Medulla oblongata (tissue), 1 donor: Measurements from ENCODE around the gene IFFO2.

ENCODE experiments used
- DNase-seq: peaks from one replicate; pipeline ENCODE4 v3.0.0-alpha.2; 2015; ENCODE audit errors: extremely low spot score

IFFO2 gene

DNA sequence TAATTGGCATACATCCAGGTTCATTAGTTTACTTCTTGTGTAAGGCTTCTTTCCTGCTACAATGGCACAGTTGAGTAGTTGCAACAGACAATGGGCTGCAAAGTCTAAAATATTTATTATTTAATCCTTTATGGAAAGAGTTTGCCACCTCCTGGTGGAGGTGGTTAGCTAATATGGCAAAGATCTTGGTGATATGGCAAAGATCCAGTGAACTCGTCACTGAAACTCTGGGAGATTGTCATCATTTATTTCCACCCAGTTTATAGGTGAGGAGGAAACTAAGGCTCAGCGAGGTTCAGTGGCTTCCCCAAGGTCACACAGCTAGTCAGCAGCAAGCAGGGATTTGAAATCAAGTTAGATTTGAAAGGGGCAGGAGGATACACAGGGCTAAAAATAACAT, 16.1 kb upstream of the IFFO2 start:
- DNase-seq: peak; percentile 25

DNA sequence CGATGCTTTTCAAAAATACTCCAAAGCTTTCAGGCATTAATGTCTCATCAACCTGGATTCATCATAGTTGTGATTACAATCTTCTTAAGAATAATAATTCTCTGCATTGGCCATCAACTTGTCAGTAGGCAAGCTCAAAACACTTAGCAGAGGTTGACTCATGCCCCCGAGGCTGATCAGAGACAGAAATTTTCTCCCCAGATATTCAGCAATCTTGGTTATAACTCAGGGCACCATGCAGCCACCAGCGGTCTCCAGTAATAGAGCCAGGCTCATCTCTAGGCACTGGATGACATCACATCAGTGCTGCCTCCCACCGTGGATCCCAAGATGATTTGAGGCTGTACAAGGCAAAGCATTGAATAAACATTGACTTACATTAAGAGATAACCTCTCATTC, 14.3 kb upstream of the IFFO2 start:
- no peak for DNase-seq

DNA sequence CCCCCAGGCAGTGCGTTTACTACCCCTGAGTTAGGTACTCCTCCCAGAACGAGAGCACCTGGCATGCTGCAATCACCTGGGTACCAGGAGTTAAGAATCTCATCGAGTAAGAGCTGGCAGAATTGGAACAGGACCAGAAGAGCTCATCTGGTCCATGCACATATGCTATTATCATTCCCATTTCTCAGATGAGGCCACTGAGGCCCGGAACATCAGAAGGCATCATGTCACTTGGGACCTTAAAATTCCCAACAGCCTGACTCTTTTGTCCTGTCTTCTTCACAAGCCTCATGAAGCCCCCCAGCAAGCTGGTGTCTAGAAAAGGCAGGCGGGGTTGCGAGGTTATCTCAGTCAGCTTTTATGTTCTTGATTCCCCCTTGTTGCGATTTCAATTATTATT, 13.9 kb upstream of the IFFO2 start:
- DNase-seq: no peak

DNA sequence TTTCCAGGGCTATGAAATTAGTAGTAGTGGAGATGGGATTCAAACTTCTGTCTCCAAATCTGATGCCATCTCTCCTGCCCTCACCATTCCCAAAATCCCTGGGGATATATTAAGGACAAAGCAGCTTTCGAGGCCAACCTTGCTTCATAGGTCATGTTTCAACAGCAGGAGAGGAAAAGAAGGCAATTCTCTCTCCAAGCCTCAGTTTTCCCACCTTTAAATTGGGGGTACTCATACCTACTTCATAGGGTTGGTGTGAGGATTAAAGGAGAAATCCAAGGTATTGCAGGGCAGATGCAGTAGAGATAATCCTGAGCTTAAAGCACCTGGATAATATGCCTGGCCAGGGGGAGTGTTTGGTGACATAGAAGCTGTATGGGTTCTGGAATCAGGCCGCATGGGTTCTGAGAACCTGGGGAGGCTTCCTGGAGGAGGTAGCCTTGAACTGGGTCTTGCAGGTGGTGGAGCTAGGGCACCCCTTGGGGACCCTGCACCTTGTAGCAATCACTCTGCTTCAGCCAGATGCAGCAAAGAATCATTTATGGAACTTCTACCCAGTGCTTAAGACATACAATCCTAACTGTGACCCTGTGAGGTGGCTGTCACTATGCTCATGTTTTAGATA, 10.7 kb upstream of the IFFO2 start:
- DNase-seq: no peak

DNA sequence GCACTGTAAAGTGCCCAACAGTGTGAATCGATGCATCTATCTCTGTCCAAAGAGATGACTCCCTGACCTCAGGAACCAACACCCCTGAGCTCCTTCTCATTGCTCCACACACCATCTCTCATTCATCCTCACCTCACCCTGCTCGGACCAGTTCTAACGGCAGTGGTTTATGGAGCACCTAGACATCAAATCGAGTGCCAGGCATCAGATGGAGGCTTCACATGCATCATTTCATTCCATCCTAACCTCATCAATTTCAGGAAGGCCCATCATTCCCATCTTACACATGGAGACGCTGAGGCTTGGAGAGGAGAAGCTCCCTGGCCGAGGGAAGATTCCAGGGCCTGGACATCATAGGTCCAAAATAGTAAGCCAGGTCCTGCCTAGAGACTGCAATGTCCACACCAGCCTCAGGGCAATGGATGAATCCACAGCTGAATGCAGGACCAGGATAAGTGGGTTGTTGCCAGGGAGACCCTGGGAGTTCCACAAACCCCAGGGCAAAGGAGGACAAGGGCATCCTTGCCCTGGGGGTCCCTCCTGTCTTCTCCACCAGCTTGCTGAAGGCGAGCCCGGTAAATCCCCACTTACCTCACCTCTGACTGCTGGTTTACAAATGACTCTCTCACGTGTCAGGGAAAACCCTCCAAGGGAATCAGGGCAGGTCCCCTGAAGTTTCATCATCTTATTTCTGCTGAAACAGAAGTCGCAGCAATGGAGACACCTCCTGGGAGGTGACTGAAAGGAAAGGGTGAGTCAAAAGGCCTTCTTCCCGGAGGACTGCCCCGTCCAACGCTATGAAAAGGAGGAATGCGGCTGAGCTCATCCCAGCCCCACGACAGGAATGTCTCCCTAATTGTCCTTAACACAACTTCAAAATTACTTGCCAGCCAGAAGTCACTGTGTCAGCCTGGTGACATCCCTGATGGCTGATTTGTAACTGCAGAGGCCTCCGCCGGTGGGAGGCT, 9.0 kb upstream of the IFFO2 start:
- DNase-seq: no peak

DNA sequence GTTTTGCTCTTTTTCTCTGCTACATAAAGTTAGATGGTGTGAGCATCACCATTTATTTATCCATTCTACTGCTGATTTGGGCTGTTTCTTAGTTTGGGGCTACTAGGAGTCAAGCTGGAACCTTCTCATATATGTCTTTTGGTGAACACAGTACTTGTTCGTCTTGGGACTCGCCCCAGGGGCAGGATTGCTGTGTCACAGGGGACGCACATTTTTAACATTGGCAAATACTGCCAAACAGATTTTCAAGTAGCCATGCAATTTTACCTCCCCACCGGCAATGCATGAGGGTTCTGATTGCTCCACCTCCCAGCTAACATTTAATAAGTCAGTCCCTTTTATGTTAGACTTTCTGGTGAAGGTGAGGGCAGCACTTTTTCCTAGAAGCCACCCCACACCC, 7.5 kb upstream of the IFFO2 start:
- no peak for DNase-seq

DNA sequence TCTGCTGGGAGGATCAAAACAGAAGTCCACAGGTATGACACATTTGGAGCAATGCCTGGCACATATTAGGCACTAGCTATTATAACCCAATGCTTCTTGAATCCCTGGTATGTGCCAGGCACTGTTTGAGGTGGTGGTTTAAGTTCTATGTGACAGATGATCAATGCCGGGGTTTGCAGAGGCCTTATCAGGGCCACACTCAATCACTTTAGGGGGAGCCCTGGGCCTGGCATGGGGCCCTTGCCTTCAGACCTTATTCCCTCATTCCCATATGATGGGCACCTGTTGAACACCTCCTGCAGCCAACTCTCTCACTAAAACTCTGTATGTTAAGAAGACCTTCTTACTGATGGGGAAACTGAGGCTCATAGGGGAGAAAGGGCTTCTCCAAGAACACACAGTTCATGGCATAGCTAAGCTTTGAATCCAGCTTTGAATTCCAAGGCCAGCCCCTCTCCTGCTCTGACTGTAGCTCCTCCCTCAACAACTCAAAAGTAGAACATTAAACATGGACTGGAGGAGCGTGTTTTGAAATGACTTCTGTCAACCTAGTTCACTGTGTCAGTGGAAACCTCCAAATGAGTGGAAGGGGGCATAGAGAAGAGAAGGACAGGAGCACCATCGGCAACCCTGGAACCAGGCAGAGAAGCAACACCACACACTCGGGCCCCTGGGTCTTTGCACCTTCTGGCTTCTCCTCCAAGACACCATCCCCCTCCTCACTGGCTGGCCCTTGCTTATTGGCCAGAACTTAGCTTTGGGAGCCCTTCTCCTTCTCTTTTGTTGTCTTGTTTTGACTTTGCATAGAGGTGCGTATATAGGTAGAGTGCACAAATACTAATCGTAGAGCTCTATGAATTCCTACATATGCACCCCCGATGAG, 6.6 kb upstream of the IFFO2 start:
- no peak for DNase-seq

DNA sequence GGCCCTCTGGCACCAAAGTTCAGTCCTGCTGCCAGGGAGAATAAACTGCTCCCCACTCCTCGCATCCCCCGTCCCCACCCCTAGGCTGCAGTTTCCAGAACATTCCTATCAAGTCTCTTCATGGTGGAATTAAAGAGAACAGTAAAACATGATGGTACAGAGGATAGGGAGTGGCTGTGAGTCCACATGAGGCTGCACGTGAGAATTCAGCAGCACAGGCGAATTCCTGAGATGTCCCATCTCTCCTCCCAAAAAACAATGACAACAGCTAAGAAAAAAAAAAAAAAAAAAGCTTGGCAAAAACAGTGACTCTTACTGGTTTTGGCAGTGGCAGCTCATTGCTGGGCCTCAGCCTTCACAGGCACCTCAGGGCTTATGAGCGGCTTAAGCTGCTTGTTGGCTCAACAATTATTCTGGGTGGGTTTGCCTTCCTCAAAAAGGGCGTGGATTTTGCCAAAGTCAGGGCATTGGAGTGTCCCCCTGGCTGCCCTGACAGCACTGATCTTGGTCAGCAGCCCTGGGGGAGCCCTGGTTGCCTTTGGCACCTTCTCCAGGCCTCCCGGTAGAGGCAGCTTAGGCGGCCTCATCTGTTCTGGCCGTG, 5.7 kb upstream of the IFFO2 start:
- DNase-seq: peak; percentile 17

DNA sequence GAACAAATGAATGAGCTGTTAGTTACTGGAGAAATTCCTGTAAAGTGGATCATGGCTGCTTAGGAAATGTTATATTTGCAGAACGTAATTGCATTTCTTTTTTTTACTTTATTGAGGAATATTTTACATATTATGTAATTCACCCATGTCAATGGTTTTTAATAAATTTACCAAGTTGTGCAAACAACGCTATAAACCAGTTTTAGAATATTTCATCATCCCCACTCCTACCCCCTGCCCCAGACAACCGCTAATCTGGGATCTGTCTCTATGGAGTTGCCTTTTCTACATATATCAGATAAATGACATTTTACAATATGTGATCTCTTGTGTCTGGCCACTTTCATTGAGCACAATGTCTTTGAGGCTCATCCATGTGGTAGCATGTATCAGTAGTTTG, 4.3 kb upstream of the IFFO2 start:
- DNase-seq: no peak

DNA sequence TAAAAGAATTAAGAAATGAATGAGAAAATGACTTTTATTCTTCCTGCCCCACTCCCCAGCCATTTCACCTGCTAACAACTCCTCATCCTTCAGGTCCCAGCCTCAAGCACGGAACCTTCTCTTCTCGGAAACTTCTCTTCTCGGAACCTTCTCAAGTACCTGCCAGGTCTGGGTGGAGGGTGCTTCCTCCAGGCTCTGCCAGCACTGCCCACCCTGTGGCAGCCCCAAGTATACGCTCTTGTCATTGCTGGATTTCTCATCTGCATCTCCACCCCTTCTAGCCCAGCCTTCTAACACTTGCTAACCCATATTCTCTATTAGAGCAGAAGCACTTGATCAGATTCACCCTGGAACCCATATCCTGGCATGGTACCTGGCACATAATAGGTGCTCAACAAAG, 3.9 kb upstream of the IFFO2 start:
- no peak for DNase-seq

DNA sequence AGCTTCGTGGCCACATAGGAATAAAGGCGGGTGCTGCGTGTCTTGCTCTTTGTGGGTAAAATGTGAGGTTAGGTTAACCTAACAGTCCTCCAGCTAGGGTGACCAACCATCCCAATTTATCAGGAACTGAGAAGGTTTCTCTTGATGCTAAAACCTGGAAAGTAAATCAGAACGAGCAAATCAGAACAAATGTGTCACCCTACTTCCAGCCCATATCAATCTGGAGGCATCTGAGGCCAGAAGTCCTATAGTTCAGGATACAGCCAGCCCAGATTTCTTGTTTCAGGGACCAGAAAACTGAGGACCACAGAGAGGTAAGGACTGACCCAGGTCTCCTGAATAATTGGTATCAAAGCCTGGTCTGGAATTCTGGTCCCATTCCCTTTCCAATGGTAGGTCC, 3.1 kb upstream of the IFFO2 start:
- DNase-seq: no peak

DNA sequence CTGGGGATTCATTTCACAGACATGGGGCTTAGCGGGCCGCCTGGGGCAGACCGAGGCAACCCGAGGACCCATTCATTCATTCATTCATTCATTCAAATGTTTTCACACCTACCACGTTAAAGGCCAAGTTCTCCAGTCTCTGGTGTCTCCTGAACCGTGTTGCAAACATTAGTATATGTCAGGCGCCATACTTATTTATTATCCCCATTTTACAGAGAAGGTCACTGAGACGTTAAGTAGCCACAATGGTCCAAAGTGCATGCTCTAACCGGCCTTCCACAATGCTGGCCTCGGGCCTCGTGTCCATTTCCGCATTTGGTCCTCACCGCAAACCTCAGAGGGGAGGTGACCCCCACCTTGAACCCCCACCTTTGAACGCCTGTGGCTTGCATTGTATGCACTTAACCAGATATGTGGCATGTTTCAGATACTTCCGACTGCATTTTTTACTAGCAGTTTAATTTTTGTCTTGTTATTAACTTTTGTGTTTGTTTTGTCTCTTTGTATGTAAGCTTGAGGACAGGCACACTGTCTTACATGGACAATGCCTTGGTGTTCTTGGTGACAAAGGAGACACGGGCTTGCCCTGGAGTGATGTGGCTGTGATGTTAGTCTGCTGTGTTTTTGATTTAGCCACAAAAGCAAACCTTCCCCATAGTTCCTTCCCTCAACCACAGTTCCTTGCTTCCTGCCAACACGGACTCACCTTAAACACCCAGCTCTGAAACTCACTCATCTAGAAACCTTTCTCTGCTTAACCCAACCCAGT, 1.2 kb upstream of the IFFO2 start:
- DNase-seq: peak; percentile 33

DNA sequence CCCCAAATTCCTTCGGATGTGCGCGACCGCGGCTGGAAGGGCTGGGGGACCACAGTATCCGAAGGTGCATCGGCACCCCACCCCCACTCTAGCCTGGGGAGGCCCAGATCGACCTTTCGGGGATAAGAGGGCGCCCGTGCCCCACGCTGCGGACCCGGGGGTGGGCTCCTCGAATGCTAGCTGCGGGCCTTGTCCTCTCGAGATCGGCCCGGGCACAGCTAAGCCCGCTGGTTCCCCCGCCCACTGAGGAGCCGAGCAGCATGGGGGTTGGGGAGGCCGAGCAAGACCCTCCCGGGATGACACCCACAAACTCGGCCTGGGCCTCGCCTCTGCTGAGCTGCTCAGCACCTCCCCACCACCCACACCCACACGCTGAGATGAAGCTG, 653 bp upstream of the IFFO2 start:
- no peak for DNase-seq

DNA sequence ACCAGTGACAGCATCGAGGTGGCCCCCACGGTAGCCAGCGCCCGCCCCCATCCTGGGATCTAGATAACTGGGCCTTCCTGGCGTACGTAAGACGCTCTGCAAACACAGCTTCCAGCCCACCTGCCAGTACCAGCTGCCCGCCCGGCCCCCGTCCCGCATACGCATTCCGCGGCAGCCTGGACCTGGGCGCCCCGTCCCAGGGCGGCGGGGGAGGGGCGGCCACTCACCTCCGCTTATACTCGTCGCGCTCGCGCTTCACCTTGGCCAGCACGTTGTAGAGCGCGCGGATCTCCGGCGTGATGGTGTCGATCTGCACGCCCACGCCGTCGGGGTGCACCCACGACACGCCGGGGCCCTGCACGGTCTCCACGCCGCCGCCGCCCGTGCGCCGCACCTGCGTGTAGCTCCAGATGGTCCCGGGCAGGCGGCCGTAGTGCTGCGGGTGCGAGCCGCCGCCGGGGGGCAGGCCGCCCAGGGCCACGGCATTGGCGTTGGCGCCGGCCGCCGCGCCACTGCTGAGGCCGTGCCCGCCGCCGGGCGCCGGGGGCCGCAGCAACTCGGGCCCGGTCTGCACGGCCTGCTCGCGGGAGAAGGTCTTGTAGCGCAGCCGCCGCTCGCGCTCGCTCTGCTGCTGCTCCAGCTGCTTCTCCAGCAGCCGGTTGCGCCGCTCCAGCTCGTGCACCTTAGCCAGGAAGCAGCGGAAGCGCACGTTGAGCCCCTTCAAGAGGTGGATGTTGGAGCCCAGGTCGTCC, 859 bp downstream of the IFFO2 start:
- DNase-seq: no peak

DNA sequence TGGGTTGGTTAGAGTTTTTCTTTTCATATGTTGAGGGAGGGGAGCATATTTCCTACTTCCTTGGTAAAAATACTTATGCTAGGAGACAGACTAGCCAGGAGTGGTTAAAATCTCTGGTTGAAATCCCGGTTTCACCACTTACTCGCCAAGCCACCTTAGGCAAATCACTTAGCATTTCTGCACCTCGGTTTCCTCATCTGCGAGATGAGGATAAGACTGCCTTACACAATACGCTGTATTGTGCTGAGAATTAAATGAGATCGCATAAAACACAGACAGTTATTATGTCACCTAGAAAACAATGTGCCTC, 1.4 kb downstream of the IFFO2 start:
- DNase-seq: no peak

DNA sequence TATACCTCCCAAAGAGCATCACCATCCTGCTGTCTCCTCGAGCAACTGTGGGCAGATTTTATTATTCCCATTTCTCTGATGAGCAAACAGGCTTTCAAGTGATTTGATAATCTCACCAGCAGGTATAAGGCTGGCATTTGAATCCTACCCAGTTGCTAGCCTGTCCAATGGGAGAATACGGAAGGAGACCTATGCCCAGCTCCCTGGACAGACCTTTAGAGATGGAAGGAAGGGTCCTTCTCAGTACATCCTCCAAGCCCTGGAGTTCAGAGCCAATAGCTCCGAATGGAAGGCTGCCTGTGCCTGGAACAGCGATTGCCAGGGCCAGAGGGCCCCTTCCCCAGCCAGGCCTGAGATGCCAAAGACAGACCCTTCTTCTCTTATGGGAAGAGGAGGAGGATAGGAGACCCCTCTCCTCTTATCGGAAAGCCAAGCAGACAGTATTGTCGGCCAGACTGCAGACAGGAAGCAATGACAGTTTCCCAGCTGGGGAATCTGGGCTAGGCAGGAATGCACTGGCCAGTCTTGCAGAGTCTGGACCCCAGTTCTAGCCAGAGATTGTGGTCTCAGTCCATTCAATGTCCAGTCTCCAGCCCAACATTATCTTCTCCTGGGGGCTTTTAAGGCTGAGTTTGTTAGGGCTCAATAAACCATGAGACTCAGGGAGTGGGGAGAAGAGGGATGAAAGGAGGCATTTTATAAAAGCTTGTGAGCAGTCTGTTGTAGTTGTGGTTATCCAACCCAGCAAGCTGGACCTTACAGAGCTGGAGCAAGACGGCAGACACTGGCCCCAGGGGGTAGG, 2.0 kb downstream of the IFFO2 start:
- peak; percentile 68 for DNase-seq

DNA sequence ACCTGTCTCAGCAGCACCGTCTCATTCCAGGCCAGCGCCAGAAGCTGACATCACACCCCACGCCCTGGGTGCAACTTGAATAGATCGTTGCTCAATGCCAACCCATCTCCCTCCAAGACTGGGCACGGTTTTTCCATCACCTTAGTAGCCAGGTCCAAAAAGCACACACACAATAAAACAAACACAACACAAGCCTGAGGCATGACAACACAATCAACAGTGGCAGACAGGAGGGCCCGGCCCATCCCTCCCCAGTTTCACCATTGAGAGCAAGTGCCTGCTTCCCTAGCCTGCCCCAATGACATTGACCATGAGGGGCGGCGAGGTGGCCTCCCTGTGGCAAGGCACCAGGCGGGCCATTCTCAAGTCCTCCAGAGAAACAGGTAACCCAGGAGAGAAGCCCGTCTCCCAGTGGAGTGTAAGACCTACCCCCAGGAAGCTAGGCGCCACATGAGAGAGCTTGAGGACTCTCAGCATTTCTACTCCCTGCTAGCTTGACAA, 2.7 kb downstream of the IFFO2 start:
- no peak for DNase-seq

DNA sequence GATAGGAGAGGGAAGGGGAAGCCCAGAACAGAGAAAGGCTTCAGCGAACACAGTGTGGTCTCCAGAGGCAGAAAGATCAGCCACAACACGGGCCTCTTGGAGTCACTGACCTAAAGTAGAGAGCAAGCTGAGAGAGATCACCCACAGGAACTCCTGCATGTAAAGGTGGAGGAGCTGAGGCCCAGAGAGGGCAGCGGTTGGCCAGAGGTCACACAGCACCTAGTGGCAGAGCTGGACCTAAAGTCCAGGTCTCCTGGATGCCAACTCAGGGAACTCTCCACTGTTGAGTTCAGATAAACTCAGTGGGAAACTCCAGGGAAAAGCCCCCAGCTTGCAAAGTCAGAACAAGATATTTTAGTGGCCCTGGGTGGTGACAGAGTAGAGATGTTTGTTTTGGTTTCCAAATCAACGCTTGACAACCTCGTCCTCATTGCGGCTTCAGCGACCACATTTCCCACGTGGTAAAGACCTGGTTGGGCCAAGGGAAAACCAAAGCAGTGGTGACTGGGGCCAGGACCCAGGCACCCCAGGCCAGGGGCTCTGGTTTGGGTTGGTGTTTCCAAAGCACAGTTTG, 4.6 kb downstream of the IFFO2 start:
- no peak for DNase-seq

DNA sequence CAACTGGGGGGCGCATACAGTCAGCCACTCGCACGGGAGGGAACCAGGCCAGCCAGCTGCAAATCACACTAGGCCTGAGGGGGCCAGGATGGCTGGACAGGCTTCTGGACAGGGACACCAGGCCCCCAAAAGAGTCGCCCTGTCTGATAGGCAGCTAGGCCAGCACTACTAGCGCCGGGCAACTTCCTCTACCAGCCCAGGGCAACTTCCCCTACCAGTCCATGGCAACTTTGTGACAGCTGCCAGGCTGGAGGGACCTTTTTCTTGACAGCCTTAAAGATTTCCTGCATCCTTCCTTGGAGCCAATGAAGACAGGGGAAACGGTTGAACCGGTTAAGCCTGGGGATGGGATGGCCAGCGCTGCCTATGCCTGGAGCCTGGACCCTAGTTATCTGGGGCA, 5.1 kb downstream of the IFFO2 start:
- DNase-seq: peak; percentile 48
